ENCODE results near the gene ARSB. TPM values are rescaled to one million over a fixed set of nuclear protein-coding genes. Genes with fewer than 3 reads are reported as not detected.
A peak's percentile ranks its signal among the peaks of the same experiment; 100 is the strongest.
"Not testable (repeated sequence)": the region's sequence is repeated elsewhere in the genome, so short reads cannot be mapped to it uniquely, and the experiment has no call there.

The ARSB gene
- total RNA-seq, 1 donor = 9.7 TPM

DNA sequence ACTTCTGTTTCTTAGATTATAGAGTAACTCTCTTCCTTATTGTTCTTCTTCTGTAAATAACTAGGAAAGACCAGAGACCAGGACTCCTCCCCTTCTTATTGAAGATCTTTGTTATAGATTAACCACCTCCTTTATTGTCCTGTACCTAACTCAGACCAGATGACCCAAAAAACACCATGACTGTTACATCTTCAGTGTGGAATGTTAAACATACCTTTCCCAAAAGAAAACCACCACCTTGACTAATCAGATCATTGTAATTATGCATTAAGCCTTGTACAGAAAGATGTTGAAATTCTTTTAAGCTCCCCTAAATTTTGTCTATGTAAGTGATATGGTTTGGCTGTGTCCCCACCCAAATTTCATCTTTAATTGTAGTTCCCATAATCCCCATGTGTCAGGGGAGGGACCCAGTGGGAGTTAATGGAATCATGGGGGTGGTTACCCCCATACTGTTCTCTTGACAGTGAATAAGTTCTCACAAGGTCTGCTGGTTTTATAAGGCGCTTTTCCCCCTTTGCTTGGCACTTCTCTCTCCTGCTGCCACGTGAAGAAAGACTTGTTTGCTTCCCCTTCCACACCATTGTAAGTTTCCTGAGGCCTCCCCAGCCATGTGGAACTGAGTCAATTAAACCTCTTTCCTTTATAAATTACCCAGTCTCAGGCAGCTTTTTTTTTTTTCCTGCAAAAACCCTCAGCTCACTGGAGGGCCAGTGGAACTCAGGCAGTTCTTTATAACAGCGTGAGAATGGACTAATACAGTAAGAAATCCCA, 26.3 kb downstream of the ARSB start:
- DNase-seq (ENCODE audit: low read depth in 2 of 3, low spot score in 2 of 3) = no peak

DNA sequence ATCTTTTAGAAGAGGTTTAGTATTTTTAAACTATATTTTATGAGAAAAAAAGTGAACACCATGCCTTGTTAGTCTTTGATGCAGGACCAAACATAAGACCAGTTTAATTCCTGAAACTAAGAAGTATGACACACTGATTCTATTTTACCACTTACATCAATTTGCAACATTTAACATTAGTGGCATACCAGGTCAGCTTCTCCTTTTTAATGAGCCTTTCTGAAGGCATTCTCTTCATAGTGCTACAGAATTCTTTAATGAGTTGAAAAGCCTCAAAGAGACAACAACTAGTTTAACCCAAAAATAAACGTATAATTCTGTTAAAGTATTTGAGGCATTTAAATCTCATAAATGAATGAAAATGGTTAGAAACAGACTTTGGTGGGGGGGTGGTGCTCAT, 28.2 kb downstream of the ARSB start:
- no peak for DNase-seq (ENCODE audit: low read depth in 2 of 3, low spot score in 2 of 3)

DNA sequence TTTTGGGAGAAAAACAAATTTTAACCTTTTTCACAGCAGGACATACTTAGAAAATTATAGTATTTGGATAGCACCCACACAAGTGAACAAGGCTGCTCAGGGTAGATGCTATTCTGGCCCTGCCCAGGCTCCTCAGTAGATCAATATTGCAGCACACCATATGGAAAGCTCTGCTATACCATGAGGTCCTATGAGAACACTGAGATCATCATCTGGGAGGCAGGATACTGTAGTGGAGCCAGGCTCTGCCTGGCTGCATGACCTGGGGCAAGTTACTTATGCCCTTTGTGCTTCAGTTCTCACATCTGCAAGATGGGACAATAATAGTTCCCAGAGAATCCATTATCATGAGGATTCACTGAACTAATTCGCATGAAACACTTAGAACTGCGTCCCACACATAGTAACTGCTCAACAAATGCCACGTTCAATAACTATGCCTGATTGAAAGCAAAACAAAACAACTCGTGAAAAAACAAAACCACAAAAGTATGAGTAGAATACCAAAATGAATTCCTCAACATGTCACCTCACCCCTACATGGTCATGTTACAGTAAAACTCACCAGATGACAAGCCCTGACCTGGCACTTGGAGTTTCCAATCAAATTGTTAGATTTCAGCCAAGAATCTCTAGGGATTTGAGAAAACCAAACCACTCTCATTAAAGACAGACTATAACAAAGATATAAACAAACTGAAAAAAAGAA, 31.9 kb downstream of the ARSB start:
- DNase-seq (ENCODE audit: low read depth in 2 of 3, low spot score in 2 of 3) = no peak

DNA sequence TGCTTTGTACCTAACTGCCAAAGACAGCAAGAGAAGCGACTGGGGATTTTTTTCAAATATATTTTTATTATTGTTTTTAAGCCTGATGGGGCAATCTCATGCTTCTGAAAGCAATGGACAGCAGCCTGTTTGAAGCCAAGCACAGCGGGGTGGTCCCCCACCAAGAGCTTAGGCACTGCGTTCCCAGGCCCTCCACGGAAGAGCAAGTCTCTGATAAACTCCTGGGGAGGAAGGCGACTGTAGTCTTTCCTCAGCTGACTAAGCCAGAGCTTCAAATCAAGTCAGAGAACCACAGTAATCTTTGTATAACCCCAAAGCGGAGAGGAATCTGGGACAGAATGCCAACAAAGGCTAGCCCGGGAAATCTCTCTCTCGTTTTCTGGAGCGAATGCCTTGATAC, 54.4 kb downstream of the ARSB start:
- no peak for DNase-seq (ENCODE audit: low read depth in 2 of 3, low spot score in 2 of 3)

DNA sequence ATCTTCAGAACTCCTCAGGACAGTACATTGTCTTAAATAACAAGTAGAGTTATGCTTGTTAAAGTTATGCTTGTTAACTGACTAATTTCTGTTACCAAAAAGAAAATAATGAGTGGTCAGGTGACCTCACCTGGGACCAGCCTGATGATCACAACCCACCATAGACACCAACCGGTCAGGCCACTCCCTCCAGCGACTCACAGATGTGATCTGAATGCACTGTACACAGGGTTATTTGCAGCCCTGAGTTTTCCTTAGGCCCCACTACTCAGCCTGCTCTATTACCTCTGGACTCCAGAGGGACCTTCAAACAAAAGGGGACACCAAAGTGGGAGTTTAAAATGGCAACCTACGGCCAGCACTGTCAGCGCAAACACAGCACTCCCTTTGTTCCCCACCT, 55.3 kb downstream of the ARSB start:
- no peak for DNase-seq (ENCODE audit: low read depth in 2 of 3, low spot score in 2 of 3)

DNA sequence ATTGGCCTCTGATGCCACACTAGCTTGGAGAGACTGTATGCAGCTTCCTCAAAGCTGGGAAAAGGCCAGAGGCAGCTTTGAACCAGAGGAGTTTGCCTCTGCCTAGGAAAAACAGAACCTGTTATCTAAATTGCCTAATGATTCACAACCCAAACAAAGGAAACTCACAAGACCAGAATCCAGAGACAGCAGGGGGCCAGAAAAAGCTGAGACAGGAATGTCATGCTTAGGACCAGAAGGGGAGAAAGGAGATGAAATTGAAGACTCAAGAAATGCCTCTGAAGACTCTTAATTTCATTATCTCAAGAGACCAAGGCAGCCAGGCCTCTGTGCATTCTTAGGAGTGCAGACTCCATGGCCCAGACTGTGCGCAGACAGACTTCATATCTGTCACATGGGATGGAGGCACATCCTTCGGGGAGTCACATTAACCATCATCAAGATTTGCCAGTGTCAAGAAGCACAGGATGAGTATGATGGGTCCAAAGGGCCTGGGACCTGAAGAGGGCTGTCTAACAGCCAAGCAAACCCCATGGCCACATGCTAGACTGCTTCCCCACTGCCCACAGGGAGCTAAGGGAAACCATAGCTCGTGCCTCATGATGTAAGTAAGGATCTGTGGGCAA, 57.3 kb downstream of the ARSB start:
- DNase-seq (ENCODE audit: low read depth in 2 of 3, low spot score in 2 of 3) = no peak

DNA sequence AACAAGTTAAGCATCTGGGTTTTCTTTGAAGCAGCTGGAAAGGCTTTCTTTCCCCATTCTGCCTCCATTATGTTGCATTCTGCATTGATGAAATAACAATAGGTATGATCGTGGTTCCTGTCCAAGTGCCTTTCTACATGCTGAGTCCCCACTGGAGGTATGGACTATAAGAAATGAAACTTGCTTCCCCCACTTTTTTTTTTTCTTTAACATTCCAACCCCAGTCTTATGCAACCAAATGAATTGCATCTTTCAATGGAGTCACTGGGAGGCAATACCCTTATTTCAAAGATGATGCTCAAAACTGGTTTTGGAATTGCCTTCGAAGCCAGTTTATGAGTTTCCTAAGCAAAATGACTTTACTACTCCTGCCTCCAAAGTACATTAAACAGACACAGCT, 58.9 kb downstream of the ARSB start:
- DNase-seq (ENCODE audit: low read depth in 2 of 3, low spot score in 2 of 3) = no peak

DNA sequence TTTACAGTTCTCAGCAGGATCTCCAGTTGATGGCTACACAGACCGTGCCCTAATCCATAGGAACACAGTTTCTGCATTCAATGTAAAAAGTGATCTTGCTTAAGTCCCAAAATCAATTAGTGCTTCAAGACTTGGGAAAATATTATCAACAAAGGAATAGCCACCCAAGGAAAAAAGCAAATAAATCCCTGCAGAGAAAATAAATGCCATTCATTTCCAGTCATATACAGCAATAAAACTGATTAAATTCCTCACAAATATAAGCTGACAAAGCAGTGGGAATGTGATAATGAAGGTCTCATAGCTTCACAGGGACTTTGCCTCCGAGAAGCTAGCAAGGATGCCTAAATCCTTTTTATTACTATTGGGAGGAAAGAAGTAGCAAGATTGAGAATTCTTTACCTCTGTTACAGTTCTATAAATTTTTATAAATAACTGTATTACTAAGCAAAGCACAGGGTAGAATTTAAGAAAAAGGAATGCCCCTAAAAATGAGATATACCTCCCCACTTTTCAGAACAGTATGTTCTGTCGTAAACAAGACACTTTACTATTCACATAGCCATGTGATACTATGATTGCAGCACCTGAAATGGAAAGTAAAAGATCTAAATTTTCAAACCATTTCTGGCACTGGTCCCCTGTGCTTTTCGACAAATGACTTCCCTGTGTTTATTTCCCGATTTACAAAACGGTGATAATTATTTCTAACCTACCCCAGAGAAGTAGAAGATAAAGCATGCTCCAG, 59.8 kb downstream of the ARSB start:
- peak in 1 of 3 donors; percentile 8 for DNase-seq (ENCODE audit: low read depth in 2 of 3, low spot score in 2 of 3)

DNA sequence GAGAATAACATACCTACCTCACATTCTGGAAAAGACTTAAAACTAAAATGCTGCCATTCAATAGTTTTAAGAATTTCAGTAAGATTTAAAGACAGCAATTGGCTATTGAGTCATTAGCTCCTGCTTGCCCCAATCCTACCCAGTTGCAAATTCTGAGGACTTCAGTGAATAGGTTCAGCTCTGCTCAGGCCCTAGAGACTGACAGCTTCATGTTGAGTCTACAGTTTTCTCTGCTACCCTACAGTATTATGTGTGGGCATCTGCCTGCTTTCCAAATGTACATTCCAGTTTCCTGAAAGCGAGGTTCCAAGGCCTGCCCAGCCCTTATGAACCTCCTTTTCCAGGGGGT, 61.5 kb downstream of the ARSB start:
- DNase-seq (ENCODE audit: low read depth in 2 of 3, low spot score in 2 of 3) = no peak

DNA sequence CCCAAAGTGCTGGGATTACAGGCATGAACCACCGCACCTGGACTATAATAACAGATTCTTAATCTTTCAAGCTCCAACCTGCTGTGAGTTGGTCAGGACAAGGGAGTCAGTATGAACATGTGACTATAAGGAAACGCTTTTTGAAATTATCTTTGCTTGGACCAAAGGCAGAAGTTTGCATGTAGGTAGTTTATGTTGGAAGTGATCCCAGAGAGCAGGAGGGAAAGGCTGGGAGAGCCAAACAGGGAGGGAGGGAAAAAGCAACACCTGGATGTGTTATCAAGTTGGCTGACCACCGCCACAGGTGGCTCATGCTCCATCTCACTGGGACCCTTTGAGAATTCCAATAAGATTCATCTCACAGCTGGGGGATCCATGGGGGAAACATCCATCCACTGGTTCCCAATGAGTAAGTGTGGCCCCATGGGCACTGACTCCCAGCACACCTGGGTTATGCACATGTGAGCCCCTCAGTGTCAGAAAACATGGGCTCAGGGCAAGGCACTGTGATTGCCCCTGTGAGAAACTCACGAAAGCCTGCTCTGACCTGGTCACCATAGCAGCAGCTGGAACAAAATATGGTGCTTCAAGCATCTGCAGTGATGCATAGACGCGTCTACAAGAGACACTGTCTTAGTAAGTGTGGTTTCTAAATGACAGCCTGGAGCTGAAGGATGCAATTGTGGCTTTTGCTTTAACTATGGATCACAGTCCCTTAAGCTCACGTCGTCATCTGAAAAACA, 62.1 kb downstream of the ARSB start:
- DNase-seq (ENCODE audit: low read depth in 2 of 3, low spot score in 2 of 3) = no peak

DNA sequence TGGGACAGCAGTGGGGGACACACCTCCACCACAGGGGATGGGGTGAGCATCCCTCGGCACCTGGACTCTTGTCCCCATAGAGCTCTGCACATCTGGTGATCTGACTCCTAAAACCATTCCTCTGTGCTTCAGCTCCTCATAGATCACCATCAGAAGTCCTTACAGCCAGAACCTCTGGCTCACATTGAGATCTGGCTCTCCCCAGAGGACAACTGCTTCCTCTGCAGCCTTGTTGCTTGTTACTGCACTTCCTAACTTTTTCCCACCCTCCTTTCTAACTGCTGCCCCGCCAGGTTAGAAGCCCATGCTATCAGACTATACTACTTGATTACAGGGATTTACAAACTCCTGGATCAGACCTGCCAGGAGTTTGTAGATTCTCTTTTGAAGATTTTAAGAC, 64.5 kb downstream of the ARSB start:
- DNase-seq (ENCODE audit: low read depth in 2 of 3, low spot score in 2 of 3) = no peak

DNA sequence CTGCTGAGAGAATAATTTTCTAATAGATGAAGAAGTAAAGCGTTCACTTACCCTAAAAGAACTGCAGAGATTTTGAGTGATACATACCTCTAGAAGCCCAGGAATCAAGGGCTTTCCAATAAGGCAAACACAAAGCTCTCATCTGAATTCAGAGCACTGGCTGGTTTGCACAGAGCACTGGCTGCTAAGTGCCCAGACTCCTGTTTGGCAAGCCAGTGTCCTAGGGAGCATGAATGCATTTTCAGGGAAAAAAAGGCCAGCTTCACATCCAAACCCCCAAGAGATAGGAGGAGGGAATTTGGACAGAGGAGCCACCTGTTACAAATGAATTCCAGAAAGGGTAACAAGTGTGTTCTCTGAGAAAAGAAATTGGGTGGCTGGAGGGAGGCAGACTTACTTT, 65.3 kb downstream of the ARSB start:
- DNase-seq (ENCODE audit: low read depth in 2 of 3, low spot score in 2 of 3) = no peak

DNA sequence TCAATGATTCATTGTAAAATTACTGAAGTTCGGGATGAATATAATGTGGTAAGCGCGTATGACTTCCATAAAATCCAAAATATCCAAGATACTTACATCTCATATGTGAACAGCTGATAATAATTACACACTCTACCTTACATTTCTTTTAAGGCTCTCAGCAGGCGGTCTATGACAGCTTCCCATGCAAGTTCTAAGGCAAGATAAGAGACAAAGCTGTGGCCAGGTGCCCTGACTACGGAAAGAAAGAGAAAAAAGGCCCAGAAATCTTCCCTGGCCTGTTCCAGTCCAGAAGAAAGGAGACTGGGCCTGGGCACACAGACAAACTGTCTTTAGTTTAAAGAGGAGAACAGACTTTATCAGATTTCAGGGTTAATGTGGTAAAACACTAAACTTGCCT, 69.1 kb downstream of the ARSB start:
- no peak for DNase-seq (ENCODE audit: low read depth in 2 of 3, low spot score in 2 of 3)

DNA sequence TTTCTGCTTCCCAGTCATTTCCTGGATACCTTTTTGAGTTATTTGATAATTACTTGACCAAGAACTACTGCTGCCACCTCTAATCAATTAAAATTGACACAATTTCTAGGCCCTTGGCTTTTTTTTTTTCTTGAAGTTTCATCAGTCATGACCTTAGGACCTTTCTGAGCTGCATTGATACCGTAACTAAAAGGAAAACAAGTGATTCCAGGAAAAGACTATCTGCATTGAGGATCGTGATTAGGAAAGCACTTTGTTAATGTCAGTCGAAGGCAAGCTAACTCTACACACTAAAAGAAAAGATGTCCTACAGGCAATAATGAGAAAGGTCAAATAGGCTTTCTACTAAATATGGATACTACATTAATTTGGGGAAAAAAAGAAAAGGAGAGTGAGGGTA, 69.9 kb downstream of the ARSB start:
- DNase-seq (ENCODE audit: low read depth in 2 of 3, low spot score in 2 of 3) = no peak

DNA sequence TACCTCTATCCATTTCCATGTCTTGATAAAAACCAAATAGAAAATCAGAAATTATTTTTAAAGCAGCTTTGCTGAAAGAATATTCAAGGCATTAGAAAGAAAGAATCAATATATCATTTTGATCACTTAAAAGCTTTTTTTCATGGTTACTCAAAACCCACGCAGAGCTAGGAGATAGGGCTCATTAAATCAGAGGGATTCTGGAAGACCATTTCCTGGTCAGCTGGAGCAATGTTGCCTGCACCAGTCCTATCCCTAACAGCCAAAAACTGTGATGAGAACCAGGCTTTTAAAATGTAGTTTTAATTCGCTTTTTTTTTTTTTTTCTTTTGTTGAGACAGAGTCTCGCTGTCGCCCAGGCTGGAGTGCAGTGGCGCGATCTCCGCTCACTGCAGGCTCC, 72.3 kb downstream of the ARSB start:
- DNase-seq (ENCODE audit: low read depth in 2 of 3, low spot score in 2 of 3) = no peak

DNA sequence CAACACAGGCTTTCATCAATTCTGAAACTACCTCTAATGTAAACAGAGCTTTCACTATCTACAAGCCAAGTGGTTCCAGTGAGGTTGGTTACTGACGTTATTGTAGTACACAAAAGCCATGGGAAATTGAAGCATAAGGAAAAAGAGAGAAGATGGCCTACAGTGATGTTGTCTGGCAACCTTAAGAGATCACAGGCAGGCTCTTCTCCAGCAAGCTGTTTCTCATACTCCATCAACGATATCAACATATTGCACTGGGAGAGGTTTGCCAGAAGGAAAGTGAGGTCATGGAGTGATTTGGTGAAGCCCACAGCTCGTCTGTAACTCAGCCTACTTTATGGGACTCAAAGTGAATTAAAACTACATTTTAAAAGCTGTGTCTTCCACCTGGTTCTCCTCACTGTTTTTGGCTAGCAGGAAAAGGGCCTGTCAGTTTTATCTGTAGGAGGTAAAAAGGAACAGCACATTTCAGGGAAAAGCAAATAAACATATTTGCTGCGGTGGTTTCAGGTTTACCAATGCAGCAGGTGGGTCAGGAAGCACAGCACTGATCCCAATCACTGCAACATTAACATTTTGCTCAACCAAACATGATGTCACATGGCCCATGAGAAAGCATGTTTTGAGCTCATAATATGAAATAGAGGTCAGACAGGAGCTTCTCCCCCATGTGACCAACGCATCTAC, 72.9 kb downstream of the ARSB start:
- DNase-seq (ENCODE audit: low read depth in 2 of 3, low spot score in 2 of 3) = no peak

DNA sequence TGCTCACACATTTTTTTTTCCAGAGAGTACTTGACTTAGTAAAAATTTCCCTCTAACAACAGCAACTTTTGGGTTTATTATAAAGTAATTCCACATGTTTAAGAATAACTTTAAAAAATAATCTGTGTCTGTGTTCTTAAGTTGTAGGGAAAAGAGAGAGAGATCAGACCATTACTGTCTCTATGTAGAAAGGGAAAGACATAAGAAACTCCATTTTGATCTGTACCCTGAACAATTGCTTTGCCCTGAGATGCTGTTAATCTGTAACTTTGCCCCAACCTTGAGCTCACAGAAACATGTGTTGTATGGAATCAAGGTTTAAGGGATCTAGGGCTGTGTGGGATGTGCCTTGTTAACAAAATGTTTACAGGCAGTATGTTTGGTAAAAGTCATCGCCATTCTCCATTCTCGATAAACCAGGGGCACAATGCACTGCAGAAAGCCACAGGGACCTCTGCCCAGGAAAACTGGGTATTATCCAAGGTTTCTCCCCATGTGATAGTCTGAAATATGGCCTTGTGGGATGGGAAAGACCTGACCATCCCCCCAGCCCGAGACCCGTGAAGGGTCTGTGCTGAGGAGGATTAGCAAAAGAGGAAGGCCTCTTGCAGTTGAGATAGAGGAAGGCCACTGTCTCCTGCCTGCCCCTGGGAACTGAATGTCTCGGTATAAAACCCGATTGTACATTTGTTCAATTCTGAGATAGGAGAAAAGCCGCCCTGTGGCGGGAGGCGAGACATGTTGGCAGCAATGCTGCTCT, 75.7 kb downstream of the ARSB start:
- DNase-seq (ENCODE audit: low read depth in 2 of 3, low spot score in 2 of 3) = not testable (repeated sequence)

DNA sequence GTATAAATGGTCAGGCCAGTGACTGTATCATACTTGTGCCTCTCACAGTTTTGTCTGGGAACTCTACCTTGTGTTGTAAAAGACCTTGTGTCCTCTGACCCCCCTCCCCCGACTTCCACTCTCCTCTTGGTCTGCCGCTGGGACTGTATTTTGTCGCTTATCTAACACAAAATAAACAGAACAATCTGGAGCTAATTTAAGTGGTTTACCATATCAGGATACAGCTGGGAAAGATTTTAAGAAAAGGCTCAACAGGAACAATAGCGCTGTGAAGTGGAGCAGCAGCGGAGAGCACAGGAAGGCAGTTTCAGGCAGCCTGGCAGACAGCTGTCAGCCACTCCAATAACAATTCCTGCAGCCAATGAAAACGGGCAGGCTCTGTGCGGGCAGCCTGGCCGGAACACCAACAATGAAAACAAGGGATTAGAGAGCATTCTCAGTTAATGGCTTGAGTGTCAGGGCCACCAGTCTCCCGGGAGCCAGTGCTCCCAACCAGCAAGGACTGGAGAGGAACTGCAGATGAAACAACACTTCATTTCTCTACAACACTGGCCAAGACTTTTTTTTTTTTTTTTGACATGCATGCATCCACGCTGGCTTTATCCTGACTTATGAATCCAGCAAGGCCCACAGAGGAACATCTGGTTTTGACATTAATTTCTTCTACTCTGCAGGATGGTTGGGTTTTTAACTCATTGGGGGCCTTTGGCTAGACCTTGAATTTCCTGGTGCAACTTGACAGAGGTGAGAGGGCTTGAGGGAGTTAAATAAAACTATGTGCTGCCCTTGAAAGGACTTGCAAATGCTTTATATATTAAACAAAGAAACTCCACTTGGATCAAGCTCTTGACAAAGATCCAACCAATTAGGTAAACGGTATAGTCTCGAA, 76.7 kb downstream of the ARSB start:
- DNase-seq (ENCODE audit: low read depth in 2 of 3, low spot score in 2 of 3) = peak in 1 of 3 donors; percentile 40
